ENCODE results near the gene PTER. TPM values are rescaled to one million over a fixed set of nuclear protein-coding genes. Genes with fewer than 3 reads are reported as not detected.

PTER gene
- total and polyA plus RNA-seq, 2 of the 13 experiments (the other 11 are each of a cell fraction or from before 2014, with no cell fraction given), result 6.1 to 6.6 TPM

- TF ChIP-seq CHD4 (IDR thresholded peaks at IDR 0.05; ENCODE audit: borderline replicate concordance, low read length), result no peak
- TF ChIP-seq SMC3 (IDR thresholded peaks at IDR 0.05; ENCODE audit: low read length), result peak; percentile 78
- no peak for TF ChIP-seq CBX1 (IDR thresholded peaks at IDR 0.05; ENCODE audit: low read depth)
- TF ChIP-seq RARG (CRISPR knock-in tag; IDR thresholded peaks at IDR 0.05; ENCODE audit: low read depth), result no peak
- no peak for TF ChIP-seq TP53 (CRISPR knock-in tag; conservative IDR thresholded peaks at IDR 0.05)
Observed at GRCh38 chr10:16545116-16545736, 108.4 kb downstream of the PTER start (continued).

DNA sequence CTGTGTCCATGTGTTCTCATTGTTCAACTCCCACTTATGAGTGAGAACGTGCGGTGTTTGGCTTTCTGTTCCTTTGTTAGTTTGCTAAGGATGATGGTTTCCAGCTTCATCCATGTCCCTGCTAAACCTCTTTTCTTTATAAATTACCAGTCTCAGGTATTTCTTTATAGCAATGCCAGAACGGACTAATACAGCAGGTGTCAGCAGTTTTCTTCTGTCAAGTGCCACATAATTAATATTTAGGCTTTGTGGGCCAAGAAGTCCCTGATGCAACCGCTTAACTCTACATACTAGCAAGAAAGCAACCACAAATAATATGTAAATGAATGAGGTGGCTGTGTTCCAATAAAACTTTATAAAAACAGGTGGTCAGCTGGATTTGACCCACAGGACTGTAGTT is 111.2 kb downstream of the PTER start:
- CTCF ChIA-PET (ENCODE audit: low intra/inter-chr PET ratio, low total read pairs), result no interaction called here
- H3K4me2 ChIP-seq (ENCODE audit: low read depth, low read length), result no peak overlapping the region
- H3K4me3 ChIP-seq (replicated peaks in 1 of 3; ENCODE audit: insufficient read depth in 1 of 3, low read depth in 2 of 3, low read length in 3 of 3), result no peak overlapping the region
- WGBS (ENCODE audit: low lambda C conversion rate), result 35% methylated on average over 4 of the region's 4 CpGs
- ATAC-seq (no peak), FAIRE-seq (no peak), DNase-seq (ENCODE audit: low spot score) (no peak)
- no peak overlapping the region for H2AFZ ChIP-seq (ENCODE audit: low read length)
- in situ Hi-C loops (cut with HindIII; ENCODE audit: extremely low pct_ligation_motif_present, low pct_unique_long_range_greater_than_20kb), result loop anchor here (25.0 kb wide), 1 partner anchor 661 kb away; no protein-coding TSS in a partner anchor
- no peaks in the 10 kb centered on the region for H3K79me2 ChIP-seq (ENCODE audit: insufficient read depth, low read length)
- peaks cover 0 to 4% of the 10 kb centered on the region in 2 experiments; a peak in 1 of 5 replicates for H3K27me3 ChIP-seq (ENCODE audit: control insufficient read depth in 1 of 2, insufficient read depth in 2 of 2, low read length in 2 of 2)
- no TSS peak for BruUV-seq (replicated peaks)
- H3K9me3 ChIP-seq (ENCODE audit: low read length), result no peaks in the 10 kb centered on the region
- H3K27ac ChIP-seq (ENCODE audit: extremely low read length, insufficient read depth, low read length), result no peak overlapping the region
- no peak overlapping the region for H3K9ac ChIP-seq (ENCODE audit: insufficient read depth, low read depth, low read length)
- TF ChIP-seq MAFK (conservative IDR thresholded peaks at IDR 0.05 in 1 of 2, IDR thresholded peaks at IDR 0.05 in 1 of 2; ENCODE audit: low read length in 2 of 2) (peak in 1 of 2 experiments; percentile 63; a peak in 3 of 4 replicates), MAFF (IDR thresholded peaks at IDR 0.05; ENCODE audit: low read depth, low read length) (peak; percentile 30; the same call in 1 of the 2 replicates), CENPX (CRISPR knock-in tag; IDR thresholded peaks at IDR 0.05) (no peak)
- no peaks in the 10 kb centered on the region for H3K36me3 ChIP-seq (replicated peaks in 1 of 2; ENCODE audit: control insufficient read depth in 1 of 2, insufficient read depth in 2 of 2, low read length in 2 of 2)
- POLR2A ChIA-PET, result no interaction called here
- intact Hi-C loops (cut with micrococcal nuclease; ENCODE audit: unreplicated experiment), result loop anchor here (2.0 to 10.0 kb wide), 2 partner anchors 233 to 673 kb away; no protein-coding TSS in a partner anchor
- no peaks in the 10 kb centered on the region for H3K4me1 ChIP-seq (ENCODE audit: insufficient read depth, low read length)
- H4K20me1 ChIP-seq (ENCODE audit: insufficient read depth, low read length), result no peaks in the 10 kb centered on the region
